Measurements from ENCODE around the gene ABCB9. TPM values are rescaled to one million over a fixed set of nuclear protein-coding genes. Genes with fewer than 3 reads are reported as not detected.
A peak's percentile ranks its signal among the peaks of the same experiment; 100 is the strongest.

Gene ABCB9
- total and polyA plus RNA-seq, 8 donors, result 4.5 to 11.8 (median 8.3) TPM

- DNase-seq (no peak), ATAC-seq (no peak)
- Histone ChIP-seq H3K4me3 (no peak overlapping the region), H3K27ac (no peak overlapping the region), H3K4me1 (peaks cover 10 to 15% of the 10 kb centered on the region in 2 donors), H3K9me3 (no peaks in the 10 kb centered on the region), H3K27me3 (no peaks in the 10 kb centered on the region), H3K36me3 (no peaks in the 10 kb centered on the region)
- intact Hi-C loops (cut with DNase I), result no loop called here
- TF ChIP-seq CTCF (IDR thresholded peaks at IDR 0.05), result no peak
Observed at GRCh38 chr12:122920687-122921086, 45.6 kb downstream of the ABCB9 start.

- H3K27me3 ChIP-seq, result no peaks in the 10 kb centered on the region
- no peaks in the 10 kb centered on the region for H3K9me3 ChIP-seq
- H3K36me3 ChIP-seq, result no peaks in the 10 kb centered on the region
- no peak for TF ChIP-seq CTCF (IDR thresholded peaks at IDR 0.05)
- intact Hi-C loops (cut with DNase I), result no loop called here
- no peak overlapping the region for H3K4me3 ChIP-seq
- peaks cover 10 to 15% of the 10 kb centered on the region in 2 donors for H3K4me1 ChIP-seq
- no peak overlapping the region for H3K27ac ChIP-seq
- no peak for ATAC-seq
- no peak for DNase-seq
Observed at GRCh38 chr12:122918827-122919226, 47.4 kb downstream of the ABCB9 start.

- Histone ChIP-seq H3K27me3 (no peaks in the 10 kb centered on the region), H3K4me1 (peaks cover 10 to 15% of the 10 kb centered on the region in 2 donors), H3K27ac (peak overlapping the region in 1 of 2 donors; percentile 19), H3K9me3 (no peaks in the 10 kb centered on the region), H3K4me3 (no peak overlapping the region), H3K36me3 (no peaks in the 10 kb centered on the region)
- no peak for TF ChIP-seq CTCF (IDR thresholded peaks at IDR 0.05)
- ATAC-seq, result peak; percentile 94
- peak in 2 of 4 donors; percentile 54 to 59 for DNase-seq
- intact Hi-C loops (cut with DNase I), result no loop called here
Observed at GRCh38 chr12:122917507-122918121, 48.6 kb downstream of the ABCB9 start.

- intact Hi-C loops (cut with DNase I), result no loop called here
- ATAC-seq, result no peak
Observed at GRCh38 chr12:122909442-122910288, 56.6 kb downstream of the ABCB9 start.

More at GRCh38 chr12:122909442-122910288, 56.6 kb downstream of the ABCB9 start:
- Histone ChIP-seq H3K27me3 (no peaks in the 10 kb centered on the region), H3K9me3 (no peaks in the 10 kb centered on the region), H3K36me3 (no peaks in the 10 kb centered on the region), H3K4me3 (no peak overlapping the region), H3K27ac (no peak overlapping the region), H3K4me1 (peaks cover 0 to 5% of the 10 kb centered on the region in 2 donors)
- TF ChIP-seq CTCF (IDR thresholded peaks at IDR 0.05), result no peak
- no peak for DNase-seq

Data from left lung (tissue), 10 donors.